ENCODE data around the gene BICRAL.
"Not testable (repeated sequence)": the region's sequence is repeated elsewhere in the genome, so short reads cannot be mapped to it uniquely, and the experiment has no call there.

The BICRAL gene

DNA sequence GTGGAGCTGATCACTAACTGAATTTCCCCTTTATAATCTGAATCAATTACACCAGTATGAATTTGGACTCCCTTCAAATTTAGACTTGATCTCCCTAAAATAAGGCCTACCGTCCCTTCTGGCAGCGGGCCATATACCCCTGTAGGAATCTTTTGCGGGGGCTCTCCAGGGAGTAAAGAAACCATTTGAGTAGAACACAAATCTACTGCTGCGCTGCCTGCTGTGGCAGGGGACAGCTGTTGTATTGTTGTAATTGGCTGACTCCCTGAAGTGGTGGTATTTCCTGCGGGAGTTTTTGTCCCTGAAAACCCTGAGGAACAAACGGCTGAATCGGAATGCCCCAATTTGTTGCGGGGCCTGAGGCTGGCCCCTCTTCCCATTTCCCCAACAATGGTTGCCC is 118.0 kb downstream of the BICRAL start:
- no peak for DNase-seq

GRCh38 chr6:42901538-42901957 is 119.7 kb downstream of the BICRAL start:
- DNase-seq = peak; percentile 82

DNA sequence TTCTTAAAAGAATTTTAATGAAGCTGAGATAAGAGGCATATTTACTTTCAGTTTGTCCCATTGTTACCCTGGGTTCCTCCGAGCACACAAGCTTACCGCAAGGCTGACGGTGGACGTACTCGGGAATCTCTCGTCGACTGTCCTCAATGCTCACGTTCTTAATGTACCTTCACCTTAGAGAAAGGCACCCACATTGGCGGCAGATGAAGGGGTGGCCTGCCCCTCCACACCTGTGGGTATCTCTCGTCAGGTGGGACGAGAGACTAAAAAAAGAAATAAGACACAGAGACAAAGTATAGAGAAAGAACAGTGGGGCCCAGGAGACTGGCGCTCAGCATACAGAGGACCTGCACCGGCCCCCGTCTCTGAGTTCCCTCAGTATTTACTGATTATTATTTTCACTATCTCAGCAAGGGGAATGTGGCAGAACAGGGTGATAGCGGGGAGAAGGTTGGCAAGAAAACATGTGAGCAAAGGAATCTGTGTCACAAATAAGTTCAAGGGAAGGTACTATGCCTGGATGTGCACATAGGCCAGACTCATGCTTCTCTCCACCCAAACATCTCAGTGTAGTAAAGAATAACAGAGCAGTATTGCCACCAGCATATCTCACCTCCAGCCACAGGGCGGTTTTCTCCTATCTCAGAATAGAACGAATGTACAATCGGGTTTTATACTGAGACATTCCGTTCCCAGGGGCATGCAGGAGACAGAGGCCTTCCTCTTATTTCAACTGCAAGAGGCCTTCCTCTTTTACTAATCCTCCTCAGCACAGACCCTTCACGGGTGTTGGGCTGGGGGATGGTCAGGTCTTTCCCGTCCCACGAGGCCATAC is 120.8 kb downstream of the BICRAL start:
- DNase-seq = not testable (repeated sequence)

DNA sequence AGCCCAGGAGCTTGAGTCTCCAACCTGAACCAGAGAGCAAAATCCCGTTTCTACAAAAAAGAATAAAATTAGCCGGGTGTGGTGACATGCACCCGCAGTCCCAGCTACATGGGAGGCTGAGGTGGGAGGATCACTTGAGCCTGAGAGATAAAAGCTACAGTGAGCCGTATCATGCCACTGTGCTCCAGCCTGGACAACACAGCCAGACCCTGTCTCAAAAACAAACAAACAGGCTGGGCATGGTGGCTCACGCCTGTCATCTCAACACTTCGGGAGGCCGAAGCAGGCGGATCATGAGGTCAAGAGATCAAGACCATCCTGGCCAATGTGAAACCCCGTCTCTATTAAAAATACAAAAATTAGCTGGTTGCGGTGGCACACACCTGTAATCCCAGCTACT is 122.6 kb downstream of the BICRAL start:
- DNase-seq = no peak

DNA sequence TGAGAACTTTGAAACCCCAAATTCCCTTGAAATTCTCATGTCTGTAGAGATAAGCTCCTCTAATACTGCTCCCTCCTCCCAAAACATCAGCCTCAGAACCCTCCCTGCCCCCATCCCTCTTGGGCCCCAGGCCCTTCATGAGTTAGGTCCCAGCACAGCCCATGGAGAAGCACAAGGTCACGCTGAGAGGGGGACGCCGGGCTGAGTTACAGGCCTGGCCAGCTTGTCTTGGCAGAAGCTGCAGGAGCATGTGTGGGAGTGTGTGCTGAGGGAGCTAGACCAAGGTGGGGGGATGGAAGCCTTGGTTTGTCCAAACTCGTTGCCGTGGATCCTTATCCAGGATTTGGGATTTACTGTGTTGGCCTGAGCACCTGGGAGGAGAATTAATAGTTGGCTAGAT is 125.5 kb downstream of the BICRAL start:
- no peak for DNase-seq

DNA sequence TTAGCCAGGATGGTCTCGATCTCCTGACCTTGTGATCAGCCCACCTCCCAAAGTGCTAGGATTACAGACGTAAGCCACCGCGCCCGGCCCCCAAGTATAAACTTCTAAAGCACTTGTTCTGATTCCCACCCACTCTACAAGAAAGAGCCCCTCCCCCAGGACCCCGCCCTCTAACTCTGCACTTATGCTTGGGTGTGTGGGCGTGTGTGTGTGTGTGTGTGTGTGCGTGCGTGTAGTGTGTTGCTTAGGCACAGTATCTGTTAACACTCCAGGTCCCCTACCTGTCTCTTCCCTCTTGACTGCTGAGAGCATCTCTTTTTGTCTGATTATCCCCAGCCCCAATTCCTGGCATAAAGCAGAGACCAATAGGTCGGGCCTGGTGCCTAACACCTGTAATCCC is 128.0 kb downstream of the BICRAL start:
- no peak for DNase-seq

DNA sequence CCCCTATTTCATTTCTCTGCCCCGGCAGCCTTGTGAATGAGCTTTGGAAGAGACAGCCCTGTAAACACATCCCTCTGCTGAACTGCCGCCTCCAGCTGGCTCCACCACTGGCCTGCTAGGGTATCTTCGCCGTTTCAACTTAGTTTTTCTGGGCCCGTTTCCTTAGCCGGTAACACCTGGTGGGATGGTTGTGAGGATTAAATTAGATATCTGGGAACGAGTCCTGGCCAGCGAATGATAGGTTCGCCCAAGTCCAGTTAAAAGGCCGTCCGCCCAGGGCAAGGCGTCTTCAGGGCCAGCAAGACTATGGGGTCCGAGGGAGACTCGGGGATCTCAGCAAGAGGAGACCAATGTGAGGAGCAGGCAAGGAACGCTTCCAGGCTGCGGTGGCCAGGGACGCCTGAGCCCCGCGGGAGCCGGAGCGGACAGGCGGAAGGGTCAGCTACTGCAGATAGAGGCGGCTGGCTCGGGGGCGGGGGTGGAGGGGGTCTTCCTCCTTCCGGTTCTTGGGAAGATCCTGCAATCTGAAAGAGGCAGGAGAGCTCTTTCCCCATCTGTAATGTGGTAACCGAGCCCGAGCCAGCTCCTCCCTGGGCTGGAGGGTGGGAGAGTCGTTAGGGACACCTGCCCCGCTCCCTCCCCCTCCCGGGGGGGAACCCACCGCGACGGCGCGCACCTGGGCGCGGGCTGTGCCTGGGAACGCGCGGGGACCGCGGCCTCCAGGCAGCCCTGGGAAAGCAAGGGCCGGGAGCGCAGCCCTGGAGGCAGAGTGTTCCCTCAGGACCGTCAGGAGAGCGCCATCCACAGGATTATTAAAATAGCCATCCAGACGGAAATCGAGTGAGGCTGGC is 129.5 kb downstream of the BICRAL start:
- no peak for DNase-seq

DNA sequence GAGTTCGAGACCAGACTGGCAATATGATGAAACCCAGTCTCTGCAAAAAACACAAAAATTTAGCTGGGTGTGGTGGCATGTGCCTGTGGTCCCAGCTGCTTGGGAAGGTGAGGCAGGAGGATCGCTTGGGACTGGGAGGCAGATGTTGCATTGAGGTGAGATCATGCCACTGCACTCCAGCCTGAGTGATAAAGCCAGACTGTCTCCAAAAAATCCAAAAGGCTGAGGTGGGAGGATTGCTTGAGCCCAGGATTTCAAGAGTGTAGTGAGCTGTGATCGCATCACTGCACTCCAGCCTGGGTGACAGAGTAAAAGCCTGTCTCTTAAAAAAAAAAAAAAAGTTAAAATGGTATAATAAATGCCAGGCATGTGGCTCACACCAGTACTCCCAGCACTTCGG is 132.7 kb downstream of the BICRAL start:
- DNase-seq = no peak

DNA sequence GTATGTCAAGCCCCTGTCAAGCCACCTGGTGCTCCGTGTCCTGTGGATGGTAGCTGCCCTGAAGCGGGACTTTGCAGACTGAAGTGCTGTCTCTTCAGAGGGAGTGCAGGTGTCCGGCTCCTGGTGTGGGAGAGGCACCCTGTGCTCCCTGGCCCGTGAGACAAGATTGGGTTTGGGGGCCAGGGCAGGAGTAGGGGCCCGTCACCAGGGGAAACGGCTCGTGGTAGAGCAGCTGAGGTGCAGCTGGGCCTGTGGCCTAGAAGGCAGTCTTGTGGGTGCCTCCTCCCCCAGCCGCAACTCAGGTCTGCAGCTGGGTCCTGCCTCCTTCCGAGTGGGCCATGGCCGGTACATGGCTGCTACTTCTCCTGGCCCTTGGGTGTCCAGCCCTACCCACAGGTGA is 133.9 kb downstream of the BICRAL start, which contains the start of gene PTCRA:
TSS of gene PTCRA (plus strand) at position 322 of the 400 bp plus-strand sequence. CDS start at position 339, 17 bp downstream.
- no peak for DNase-seq

DNA sequence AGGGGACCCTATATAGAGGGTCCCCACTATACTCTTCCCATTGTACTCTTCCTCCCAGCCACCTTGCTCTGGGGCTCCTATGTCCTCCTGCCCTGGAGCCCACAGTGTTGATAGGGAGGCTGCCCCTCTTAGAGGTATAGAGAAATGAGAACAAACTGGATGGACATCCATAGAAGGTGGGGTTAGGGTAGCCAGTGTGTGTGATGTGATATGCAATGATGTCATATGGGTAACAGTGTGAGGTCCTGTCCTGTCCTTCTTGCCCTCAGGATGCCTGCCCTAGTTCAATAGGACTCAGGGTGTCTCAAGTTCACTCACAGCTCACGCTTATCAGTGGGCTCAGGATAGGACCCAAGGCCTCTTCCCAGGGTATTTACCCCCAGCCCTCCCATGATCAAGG is 134.4 kb downstream of the BICRAL start:
- DNase-seq = no peak

Measured in activated CD8-positive, alpha-beta memory T cell treated with anti-CD3 and anti-CD28 coated beads for 24 hours (primary cell).